Measurements from ENCODE around the gene TNFRSF11A.

The TNFRSF11A gene

GRCh38 chr18:62412231-62412979 lies 87.3 kb downstream of the TNFRSF11A start:
- Mint-ChIP-seq H3K36me3 (peaks cover 6% of the 10 kb centered on the region), H3K4me3 (no peak overlapping the region), H3K27ac (no peak overlapping the region), H3K4me1 (peaks cover 23% of the 10 kb centered on the region), H3K9me3 (peaks cover 6% of the 10 kb centered on the region), H3K27me3 (peaks cover 11% of the 10 kb centered on the region)
- DNase-seq, result no peak
- CTCF ChIA-PET, result interaction anchor here (1.4 kb wide), 1 partner anchor 13 kb away, joined by 4 read pairs; no protein-coding TSS in a partner anchor

- CTCF ChIA-PET, result no interaction called here
- no peak overlapping the region for H3K27ac Mint-ChIP-seq
- peaks cover 6% of the 10 kb centered on the region for H3K36me3 Mint-ChIP-seq
- H3K9me3 Mint-ChIP-seq, result peaks cover 6% of the 10 kb centered on the region
- no peak overlapping the region for H3K4me3 Mint-ChIP-seq
- H3K27me3 Mint-ChIP-seq, result peaks cover 6% of the 10 kb centered on the region
- peaks cover 25% of the 10 kb centered on the region for H3K4me1 Mint-ChIP-seq
- no peak for DNase-seq
These were observed 88.1 kb downstream of the TNFRSF11A start for GRCh38 chr18:62413206-62413605.

- peak; percentile 43 for DNase-seq
- H3K27ac Mint-ChIP-seq, result peak overlapping the region; percentile 87
- peaks cover 9% of the 10 kb centered on the region for H3K36me3 Mint-ChIP-seq
- H3K4me3 Mint-ChIP-seq, result no peak overlapping the region
- H3K27me3 Mint-ChIP-seq, result no peaks in the 10 kb centered on the region
- CTCF ChIA-PET, result interaction anchor here (1.3 to 1.8 kb wide), 4 partner anchors 7 to 168 kb away, joined by 3 to 8 read pairs (median 4); no protein-coding TSS in a partner anchor
- peaks cover 72% of the 10 kb centered on the region for H3K4me1 Mint-ChIP-seq
- peaks cover 7% of the 10 kb centered on the region for H3K9me3 Mint-ChIP-seq
These were observed 93.1 kb downstream of the TNFRSF11A start for GRCh38 chr18:62418258-62418657.

DNA sequence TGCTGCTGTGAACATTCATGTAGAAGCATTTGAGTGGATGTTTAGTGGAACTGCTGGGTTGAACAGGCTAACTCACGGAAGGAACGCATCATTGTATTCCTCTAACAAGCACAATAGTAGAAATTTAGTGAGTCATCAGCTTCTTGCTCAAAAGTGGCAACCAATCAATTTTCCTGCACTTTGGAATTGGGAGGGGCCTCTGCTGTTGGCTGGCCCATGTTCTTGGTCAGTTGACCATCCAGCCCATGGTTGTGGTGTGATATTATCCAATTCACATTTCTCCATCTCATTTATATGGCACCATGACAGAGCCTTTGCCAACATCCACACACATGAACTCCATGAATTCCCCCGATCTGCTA lies 95.0 kb downstream of the TNFRSF11A start:
- Mint-ChIP-seq H3K4me1 (peaks cover 62% of the 10 kb centered on the region), H3K4me3 (peak overlapping the region; percentile 59), H3K27me3 (no peaks in the 10 kb centered on the region), H3K27ac (peak overlapping the region; percentile 96), H3K9me3 (peaks cover 7% of the 10 kb centered on the region), H3K36me3 (peaks cover 9% of the 10 kb centered on the region)
- DNase-seq, result no peak
- CTCF ChIA-PET, result interaction anchor here (1.0 to 1.8 kb wide), 4 partner anchors 20 to 170 kb away, joined by 3 to 5 read pairs (median 3); no protein-coding TSS in a partner anchor

DNA sequence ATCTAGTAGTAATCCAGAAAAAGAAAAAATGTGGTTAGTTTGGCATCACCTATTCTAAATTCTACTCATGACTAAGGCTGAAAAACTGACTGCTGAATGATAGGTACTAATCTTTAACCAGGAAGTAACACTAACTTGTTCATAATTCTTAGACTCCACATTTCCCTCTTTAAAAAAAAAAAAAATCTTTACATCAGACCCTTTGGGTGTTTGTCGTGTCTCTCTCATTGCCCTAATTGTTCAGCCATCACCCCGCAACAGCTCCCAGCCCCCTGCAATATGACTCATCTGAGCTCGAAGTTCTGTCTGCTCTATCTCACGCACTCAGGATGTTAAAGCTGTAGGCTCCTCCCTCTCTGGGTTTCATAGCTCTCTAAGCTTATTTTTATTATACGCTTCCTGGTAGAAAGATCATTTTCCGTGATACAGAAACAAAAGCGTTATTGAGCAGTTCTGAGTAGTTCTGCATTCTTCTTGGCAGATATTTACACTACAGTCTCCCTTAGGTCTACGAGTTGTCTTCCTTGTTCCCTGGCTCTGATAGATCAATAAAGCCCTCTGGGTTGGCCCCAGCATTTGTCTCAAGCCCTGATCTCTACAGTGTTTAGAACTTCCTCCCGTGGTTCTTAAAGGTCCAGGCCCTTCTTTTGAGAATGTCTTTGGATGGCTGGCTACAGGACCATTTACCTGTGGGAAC lies 95.6 kb downstream of the TNFRSF11A start:
- DNase-seq, result peak; percentile 82
- Mint-ChIP-seq H3K4me1 (peaks cover 67% of the 10 kb centered on the region), H3K9me3 (peaks cover 7% of the 10 kb centered on the region), H3K36me3 (peaks cover 9% of the 10 kb centered on the region), H3K27me3 (peaks cover 3% of the 10 kb centered on the region), H3K27ac (peak overlapping the region; percentile 96), H3K4me3 (peak overlapping the region; percentile 59)
- CTCF ChIA-PET, result interaction anchor here (1.0 to 1.8 kb wide), 6 partner anchors 14 to 170 kb away, joined by 3 to 5 read pairs (median 3); no protein-coding TSS in a partner anchor

- H3K36me3 Mint-ChIP-seq, result peaks cover 2% of the 10 kb centered on the region
- peak; percentile 68 for DNase-seq
- peaks cover 12% of the 10 kb centered on the region for H3K9me3 Mint-ChIP-seq
- peak overlapping the region; percentile 6 for H3K27ac Mint-ChIP-seq
- H3K4me1 Mint-ChIP-seq, result peaks cover 50% of the 10 kb centered on the region
- H3K27me3 Mint-ChIP-seq, result peaks cover 3% of the 10 kb centered on the region
- CTCF ChIA-PET, result interaction anchor here (0.7 to 2.6 kb wide), 28 partner anchors 8 to 359 kb away, joined by 3 to 32 read pairs (median 4); partner anchors contain the start of gene ZCCHC2
- no peak overlapping the region for H3K4me3 Mint-ChIP-seq
These were observed 100.5 kb downstream of the TNFRSF11A start for GRCh38 chr18:62425465-62426190.

DNA sequence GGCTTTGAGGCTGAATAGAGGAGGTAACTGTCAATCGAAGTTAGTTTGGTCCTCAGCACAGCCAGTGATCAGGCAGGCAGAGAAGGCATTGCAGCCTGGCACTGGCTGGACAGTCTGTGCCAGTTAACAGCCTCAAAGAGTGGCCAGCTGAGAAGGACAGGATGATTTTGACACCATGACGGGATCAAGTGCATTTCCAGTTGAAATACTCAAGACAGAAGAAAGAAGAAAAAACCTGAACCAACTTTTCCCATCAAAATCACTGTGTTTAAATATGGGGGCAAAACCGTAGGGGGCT lies 101.0 kb downstream of the TNFRSF11A start:
- CTCF ChIA-PET, result interaction anchor here (0.8 to 2.6 kb wide), 26 partner anchors 9 to 358 kb away, joined by 3 to 32 read pairs (median 5); partner anchors contain the start of gene ZCCHC2
- peaks cover 2% of the 10 kb centered on the region for H3K36me3 Mint-ChIP-seq
- peaks cover 45% of the 10 kb centered on the region for H3K4me1 Mint-ChIP-seq
- peaks cover 3% of the 10 kb centered on the region for H3K27me3 Mint-ChIP-seq
- no peak overlapping the region for H3K4me3 Mint-ChIP-seq
- no peak for DNase-seq
- H3K27ac Mint-ChIP-seq, result peak overlapping the region; percentile 29
- peaks cover 12% of the 10 kb centered on the region for H3K9me3 Mint-ChIP-seq

DNA sequence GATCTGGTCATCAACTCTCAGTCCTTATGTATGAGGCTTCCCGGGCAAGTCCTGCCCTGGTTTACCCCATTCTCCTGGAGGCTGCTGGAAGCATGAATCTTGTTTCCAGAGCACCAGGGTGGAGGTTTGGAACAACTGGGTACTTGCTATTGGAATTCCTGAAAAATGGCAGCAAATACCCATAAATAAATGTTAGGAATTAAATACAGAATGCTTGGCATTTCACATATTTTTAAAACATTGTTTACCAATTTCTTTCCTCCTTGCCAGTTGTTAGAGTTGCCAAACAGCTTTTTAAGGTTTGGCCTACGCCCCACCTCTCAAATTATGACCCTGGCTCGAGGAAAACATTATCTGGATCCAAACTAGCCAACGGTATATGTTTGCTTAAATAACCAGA lies 107.1 kb downstream of the TNFRSF11A start:
- H3K27me3 Mint-ChIP-seq, result peaks cover 17% of the 10 kb centered on the region
- H3K4me1 Mint-ChIP-seq, result peaks cover 5% of the 10 kb centered on the region
- no peak overlapping the region for H3K27ac Mint-ChIP-seq

GRCh38 chr18:62434798-62435197 lies 109.7 kb downstream of the TNFRSF11A start:
- Mint-ChIP-seq H3K36me3 (no peaks in the 10 kb centered on the region), H3K27me3 (peaks cover 33% of the 10 kb centered on the region), H3K4me1 (no peaks in the 10 kb centered on the region), H3K27ac (no peak overlapping the region), H3K4me3 (no peak overlapping the region), H3K9me3 (peaks cover under 1% of the 10 kb centered on the region)
- DNase-seq, result no peak
- CTCF ChIA-PET, result interaction anchor here (1.2 kb wide), 1 partner anchor 14 kb away, joined by 3 read pairs; no protein-coding TSS in a partner anchor

More for the DNA sequence above, 107.1 kb downstream of the TNFRSF11A start:
- Mint-ChIP-seq H3K4me3 (no peak overlapping the region), H3K9me3 (peaks cover 12% of the 10 kb centered on the region), H3K36me3 (peaks cover 2% of the 10 kb centered on the region)
- DNase-seq, result no peak
- CTCF ChIA-PET, result no interaction called here

DNA sequence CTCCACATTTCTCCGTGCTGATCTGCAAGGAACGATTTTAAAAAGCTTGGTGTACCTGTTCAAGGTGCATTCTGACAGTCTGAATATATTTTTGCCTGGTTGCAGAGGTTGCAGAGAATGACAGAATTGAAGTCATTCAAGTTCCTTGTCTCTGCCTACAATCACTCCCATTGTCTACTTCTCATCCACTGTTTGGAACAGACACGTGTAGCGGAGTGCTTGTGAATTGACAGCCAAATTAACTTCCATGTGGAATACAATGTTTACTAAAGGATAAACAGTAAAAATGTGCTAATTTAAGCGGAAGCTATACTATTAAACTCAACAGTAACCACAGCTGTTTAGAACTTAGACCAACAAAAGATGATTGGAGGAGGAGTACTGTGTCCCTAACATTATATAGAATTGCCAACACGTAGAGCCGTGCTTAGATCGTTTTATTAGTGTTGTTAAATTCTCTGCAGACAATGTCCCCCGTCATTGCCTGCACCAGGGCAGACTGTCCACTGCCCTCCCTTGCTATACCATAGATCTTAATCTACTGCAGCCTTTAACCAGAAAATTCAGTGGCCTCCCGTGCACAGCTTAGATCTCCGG lies 110.4 kb downstream of the TNFRSF11A start:
- CTCF ChIA-PET, result interaction anchor here (1.2 kb wide), 1 partner anchor 14 kb away, joined by 3 read pairs; no protein-coding TSS in a partner anchor
- no peak for DNase-seq
- H3K9me3 Mint-ChIP-seq, result no peaks in the 10 kb centered on the region
- H3K4me3 Mint-ChIP-seq, result no peak overlapping the region
- H3K4me1 Mint-ChIP-seq, result no peaks in the 10 kb centered on the region
- peaks cover 33% of the 10 kb centered on the region for H3K27me3 Mint-ChIP-seq
- H3K27ac Mint-ChIP-seq, result no peak overlapping the region
- no peaks in the 10 kb centered on the region for H3K36me3 Mint-ChIP-seq

GRCh38 chr18:62436636-62437234 lies 111.6 kb downstream of the TNFRSF11A start:
- Mint-ChIP-seq H3K27ac (no peak overlapping the region), H3K4me1 (no peaks in the 10 kb centered on the region)

GRCh38 chr18:62437235-62438017 lies 112.3 kb downstream of the TNFRSF11A start:
- CTCF ChIA-PET, result interaction anchor here (0.9 kb wide), 1 partner anchor 146 kb away, joined by 3 read pairs; no protein-coding TSS in a partner anchor
- no peak for DNase-seq
- no peak overlapping the region for H3K4me3 Mint-ChIP-seq
- H3K27me3 Mint-ChIP-seq, result peaks cover 45% of the 10 kb centered on the region
- H3K27ac Mint-ChIP-seq, result no peak overlapping the region
- H3K9me3 Mint-ChIP-seq, result no peaks in the 10 kb centered on the region
- H3K36me3 Mint-ChIP-seq, result no peaks in the 10 kb centered on the region
- no peaks in the 10 kb centered on the region for H3K4me1 Mint-ChIP-seq

More at GRCh38 chr18:62436636-62437234, 111.6 kb downstream of the TNFRSF11A start:
- Mint-ChIP-seq H3K9me3 (no peaks in the 10 kb centered on the region), H3K36me3 (no peaks in the 10 kb centered on the region), H3K27me3 (peaks cover 39% of the 10 kb centered on the region), H3K4me3 (no peak overlapping the region)
- no peak for DNase-seq
- CTCF ChIA-PET, result no interaction called here

- CTCF ChIA-PET, result interaction anchor here (0.9 kb wide), 1 partner anchor 146 kb away, joined by 3 read pairs; no protein-coding TSS in a partner anchor
- H3K9me3 Mint-ChIP-seq, result no peaks in the 10 kb centered on the region
- H3K4me1 Mint-ChIP-seq, result no peaks in the 10 kb centered on the region
- H3K27me3 Mint-ChIP-seq, result peaks cover 45% of the 10 kb centered on the region
- H3K27ac Mint-ChIP-seq, result no peak overlapping the region
- DNase-seq, result no peak
- H3K4me3 Mint-ChIP-seq, result no peak overlapping the region
- H3K36me3 Mint-ChIP-seq, result no peaks in the 10 kb centered on the region
These were observed 112.9 kb downstream of the TNFRSF11A start for GRCh38 chr18:62438018-62438329.

All from activated naive CD4-positive, alpha-beta T cell treated with anti-CD3 and anti-CD28 coated beads, Interleukin-2, amount 10 ng/mL, durations not matched to agents 7 days and 5 days (primary cell).